Measurements from ENCODE around the gene RASAL3. TPM values are rescaled to one million over a fixed set of nuclear protein-coding genes. Genes with fewer than 3 reads are reported as not detected.

Gene RASAL3
- total RNA-seq, 1 donor from 2014 or later, result 89.3 TPM

GRCh38 chr19:15456871-15457700 lies 7.3 kb downstream of the RASAL3 start:
- no peak overlapping the region for H3K27ac Mint-ChIP-seq
- no peaks in the 10 kb centered on the region for H3K9me3 Mint-ChIP-seq
- DNase-seq (no peak), ATAC-seq (ENCODE audit: low read depth) (peak; percentile 41)
- H3K36me3 Mint-ChIP-seq (ENCODE audit: low read depth), result peaks cover 65% of the 10 kb centered on the region
- H3K27me3 Mint-ChIP-seq, result no peaks in the 10 kb centered on the region
- ChIA-PET CTCF (no interaction called here), POLR2A (no interaction called here)
- intact Hi-C loops (cut with micrococcal nuclease), result no loop called here
- TF ChIP-seq CTCF (IDR thresholded peaks at IDR 0.05), result no peak
- H3K4me1 Mint-ChIP-seq, result peaks cover 4% of the 10 kb centered on the region
- H3K4me3 Mint-ChIP-seq, result no peak overlapping the region

GRCh38 chr19:15456441-15456840 lies 7.9 kb downstream of the RASAL3 start:
- H3K4me3 Mint-ChIP-seq, result no peak overlapping the region
- ChIA-PET POLR2A (no interaction called here), CTCF (no interaction called here)
- intact Hi-C loops (cut with micrococcal nuclease), result no loop called here
- TF ChIP-seq CTCF (IDR thresholded peaks at IDR 0.05), result no peak
- DNase-seq (no peak), ATAC-seq (ENCODE audit: low read depth) (no peak)
- peaks cover 66% of the 10 kb centered on the region for H3K36me3 Mint-ChIP-seq (ENCODE audit: low read depth)
- no peak overlapping the region for H3K27ac Mint-ChIP-seq
- H3K9me3 Mint-ChIP-seq, result no peaks in the 10 kb centered on the region
- H3K4me1 Mint-ChIP-seq, result no peaks in the 10 kb centered on the region
- H3K27me3 Mint-ChIP-seq, result no peaks in the 10 kb centered on the region

- no peak overlapping the region for H3K27ac Mint-ChIP-seq
- ATAC-seq (ENCODE audit: low read depth), result no peak
- H3K4me1 Mint-ChIP-seq, result no peaks in the 10 kb centered on the region
- no peak for TF ChIP-seq CTCF (IDR thresholded peaks at IDR 0.05)
- H3K27me3 Mint-ChIP-seq, result no peaks in the 10 kb centered on the region
- no peaks in the 10 kb centered on the region for H3K9me3 Mint-ChIP-seq
- DNase-seq, result no peak
- ChIA-PET CTCF (no interaction called here), POLR2A (interaction anchor here (0.8 to 1.9 kb wide), 2 partner anchors 8 to 37 kb away, joined by 3 to 6 read pairs; partner anchors contain the start of gene AKAP8L)
- peaks cover 68% of the 10 kb centered on the region for H3K36me3 Mint-ChIP-seq (ENCODE audit: low read depth)
- H3K4me3 Mint-ChIP-seq, result no peak overlapping the region
- intact Hi-C loops (cut with micrococcal nuclease), result no loop called here
Observed at GRCh38 chr19:15455996-15456395, 8.3 kb downstream of the RASAL3 start.

- TF ChIP-seq CTCF (IDR thresholded peaks at IDR 0.05), result no peak
- no peak for DNase-seq
- intact Hi-C loops (cut with micrococcal nuclease), result no loop called here
- Mint-ChIP-seq H3K36me3 (ENCODE audit: low read depth) (peaks cover 53% of the 10 kb centered on the region), H3K27me3 (no peaks in the 10 kb centered on the region), H3K27ac (no peak overlapping the region), H3K4me1 (peaks cover 8% of the 10 kb centered on the region), H3K4me3 (no peak overlapping the region), H3K9me3 (no peaks in the 10 kb centered on the region)
- no peak for ATAC-seq (ENCODE audit: low read depth)
- ChIA-PET POLR2A (interaction anchor here (0.6 to 1.9 kb wide), 5 partner anchors 10 to 35 kb away, joined by 3 to 10 read pairs (median 3); partner anchors contain the start of gene AKAP8L), CTCF (interaction anchor here (1.1 kb wide), 1 partner anchor 9 kb away, joined by 4 read pairs; no protein-coding TSS in a partner anchor)
Observed at GRCh38 chr19:15453906-15454860, 10.2 kb downstream of the RASAL3 start.

All from activated B cell treated with CpG ODN at 0.5 μM for 24 hours (primary cell).